Neuronal stem cell (in vitro differentiated cells): ENCODE measurements around the gene NLGN4X.

Source experiments
- DNase-seq: peaks from one replicate; pipeline ENCODE4 v3.0.0-alpha.2; 2013; ENCODE audit warnings: low spot score
- H2AFZ ChIP-seq: one replicate; pipeline ENCODE4 v1.6.1; 2013; ENCODE audit warnings: mild to moderate bottlenecking, low read length, inconsistent platforms
- H2AK5ac ChIP-seq: 2 replicates; pipeline ENCODE4 v1.6.1; 2013; ENCODE audit warnings: low read depth, mild to moderate bottlenecking, inconsistent platforms, low read length, moderate library complexity, mixed read lengths
- H2BK120ac ChIP-seq: 2 replicates; pipeline ENCODE4 v1.6.1; 2013; ENCODE audit warnings: low read depth, mild to moderate bottlenecking, inconsistent platforms, low read length, moderate library complexity, mixed read lengths
- H2BK12ac ChIP-seq: one replicate; pipeline ENCODE4 v1.6.1; 2013; ENCODE audit warnings: low read length, inconsistent platforms
- H2BK15ac ChIP-seq: 2 replicates; pipeline ENCODE4 v1.6.1; 2013; ENCODE audit warnings: mild to moderate bottlenecking, low read length, inconsistent platforms, mixed read lengths
- H2BK5ac ChIP-seq: one replicate; pipeline ENCODE4 v1.6.1; 2013; ENCODE audit warnings: inconsistent platforms, mild to moderate bottlenecking, low read length, moderate library complexity
- H3K14ac ChIP-seq: one replicate; pipeline ENCODE4 v1.6.1; 2013; ENCODE audit warnings: low read length, inconsistent platforms
- H3K18ac ChIP-seq: 2 replicates; pipeline ENCODE4 v1.6.1; 2013; ENCODE audit warnings: low read length, inconsistent platforms
- H3K23ac ChIP-seq: 2 replicates; pipeline ENCODE4 v1.6.1; 2013; ENCODE audit warnings: low read depth, mild to moderate bottlenecking, mixed read lengths, low read length, inconsistent platforms; ENCODE audit not compliant: poor library complexity
- H3K27ac ChIP-seq: replicated peaks from 3 replicates; pipeline ENCODE4 v1.5.1; 2013; ENCODE audit warnings: low read length, inconsistent platforms
- H3K27me3 ChIP-seq, 3 experiments: 2 replicates each; pipeline ENCODE4 v1.6.1; 2013; ENCODE audit warnings: low read length in 3 of 3, mild to moderate bottlenecking in 2 of 3, inconsistent platforms in 1 of 3, low read depth in 1 of 3, mixed read lengths in 1 of 3, moderate library complexity in 1 of 3; ENCODE audit not compliant: control insufficient read depth in 3 of 3, insufficient read depth in 3 of 3
- H3K36me3 ChIP-seq, 2 donors: replicated peaks in 1 of 2; 2 replicates each; pipeline ENCODE4 v1.6.1; 2013; ENCODE audit warnings: low read length in 2 of 2; ENCODE audit not compliant: control insufficient read depth in 2 of 2, insufficient read depth in 2 of 2
- H3K4ac ChIP-seq: 2 replicates; pipeline ENCODE4 v1.6.1; 2013; ENCODE audit warnings: inconsistent platforms, mild to moderate bottlenecking, low read length, moderate library complexity
- H3K4me1 ChIP-seq, 2 donors: 1 replicate in 1 of 2; 2 replicates in 1 of 2; pipeline ENCODE4 v1.6.1; 2013; ENCODE audit warnings: low read length in 2 of 2, low read depth in 1 of 2; ENCODE audit not compliant: control insufficient read depth in 2 of 2, insufficient read depth in 1 of 2
- H3K4me2 ChIP-seq: one replicate; pipeline ENCODE4 v1.6.1; 2013; ENCODE audit warnings: mild to moderate bottlenecking, low read length, inconsistent platforms; ENCODE audit not compliant: insufficient read depth, poor library complexity, severe bottlenecking
- H3K4me3 ChIP-seq, 2 donors: 2 replicates each; pipeline ENCODE4 v1.5.1; 2013; ENCODE audit warnings: low read length in 2 of 2, mild to moderate bottlenecking in 2 of 2, inconsistent platforms in 1 of 2, moderate library complexity in 1 of 2
- H3K79me1 ChIP-seq: one replicate; pipeline ENCODE4 v1.6.1; 2013; ENCODE audit warnings: low read depth, mild to moderate bottlenecking, inconsistent platforms, low read length, moderate library complexity
- H3K9ac ChIP-seq: one replicate; pipeline ENCODE4 v1.6.1; 2013; ENCODE audit warnings: mild to moderate bottlenecking, low read depth, low read length, inconsistent platforms; ENCODE audit not compliant: poor library complexity
- H3K9me3 ChIP-seq, 2 donors: replicated peaks in 1 of 2; 2 replicates each; pipeline versions ENCODE3 to v1.6.1; 2013; ENCODE audit warnings: low read length in 2 of 2, mild to moderate bottlenecking in 2 of 2, inconsistent platforms in 1 of 2, low read depth in 1 of 2, mixed read lengths in 1 of 2, moderate library complexity in 1 of 2; ENCODE audit not compliant: control insufficient read depth in 2 of 2, insufficient read depth in 1 of 2
- H4K8ac ChIP-seq: one replicate; pipeline ENCODE4 v1.6.1; 2013; ENCODE audit warnings: low read depth, mild to moderate bottlenecking, inconsistent platforms, low read length, moderate library complexity
- H4K91ac ChIP-seq: one replicate; pipeline ENCODE4 v1.6.1; 2013; ENCODE audit warnings: low read length, low read depth, mild to moderate bottlenecking, inconsistent platforms; ENCODE audit not compliant: poor library complexity
- WGBS, 2 donors: extraction: QIAGEN DNeasy Blood & Tissue Kit; methylation state at CpG; one replicate each; pipeline ENCODE4 v1.1.7; 2013; ENCODE audit warnings: missing lambda C conversion rate in 2 of 2, mixed read lengths in 1 of 2; ENCODE audit not compliant: insufficient read length in 2 of 2, insufficient replicate concordance in 1 of 2; ENCODE audit errors: extremely low coverage in 2 of 2; 5-methylcytosine and 5-hydroxymethylcytosine counted together

The NLGN4X gene

DNA sequence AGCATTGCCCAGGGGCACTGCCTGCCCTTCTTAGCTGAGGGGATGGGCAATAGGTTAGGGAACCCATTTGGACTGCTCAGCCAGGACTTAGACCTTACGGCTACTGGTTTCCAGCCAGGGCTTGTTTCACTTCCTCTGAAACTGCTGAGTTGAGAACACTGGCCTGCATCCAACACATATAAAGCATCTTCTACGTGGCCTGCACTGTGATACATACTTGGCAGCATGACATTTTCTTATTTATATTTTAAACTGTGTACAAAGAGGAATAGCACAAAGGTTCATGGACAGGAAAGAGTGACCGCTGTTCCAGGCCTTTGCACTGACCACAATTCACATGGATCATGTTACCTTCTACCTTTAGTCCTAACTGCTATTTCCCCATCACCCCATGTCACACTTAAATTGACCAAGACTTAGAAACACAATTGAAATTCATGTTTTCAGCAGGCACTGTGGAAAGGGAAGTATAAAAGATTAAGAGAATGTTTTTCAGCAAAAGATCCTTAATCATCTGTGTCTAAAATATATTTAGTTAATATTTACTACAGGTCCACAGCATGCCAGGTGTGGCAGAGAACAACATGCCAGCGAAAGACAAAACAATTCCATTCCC, 43.7 kb downstream of the NLGN4X start:
- H3K79me1 ChIP-seq, result peaks cover 2% of the 10 kb centered on the region
- no peak overlapping the region for H3K14ac ChIP-seq
- no peak overlapping the region for H2AK5ac ChIP-seq
- no peak overlapping the region for H2BK5ac ChIP-seq
- DNase-seq, result no peak
- H3K4me1 ChIP-seq, result peaks cover 0 to 2% of the 10 kb centered on the region in 2 donors
- no peak overlapping the region for H2BK120ac ChIP-seq
- H3K23ac ChIP-seq, result no peak overlapping the region
- no peak overlapping the region for H3K4ac ChIP-seq
- no peak overlapping the region for H3K27ac ChIP-seq
- no peak overlapping the region for H3K18ac ChIP-seq
- no peaks in the 10 kb centered on the region for H3K27me3 ChIP-seq
- no peak overlapping the region for H2AFZ ChIP-seq
- peaks cover 0 to 1% of the 10 kb centered on the region in 2 donors for H3K9me3 ChIP-seq
- H3K4me3 ChIP-seq, result no peak overlapping the region
- H4K91ac ChIP-seq, result no peak overlapping the region
- H3K9ac ChIP-seq, result no peak overlapping the region
- H2BK12ac ChIP-seq, result no peak overlapping the region
- peaks cover 0 to 3% of the 10 kb centered on the region in 2 donors for H3K36me3 ChIP-seq
- H3K4me2 ChIP-seq, result no peak overlapping the region
- WGBS, 2 donors, result no CpG with 5 or more reads among the region's 4 CpGs
- no peak overlapping the region for H2BK15ac ChIP-seq
- no peak overlapping the region for H4K8ac ChIP-seq

DNA sequence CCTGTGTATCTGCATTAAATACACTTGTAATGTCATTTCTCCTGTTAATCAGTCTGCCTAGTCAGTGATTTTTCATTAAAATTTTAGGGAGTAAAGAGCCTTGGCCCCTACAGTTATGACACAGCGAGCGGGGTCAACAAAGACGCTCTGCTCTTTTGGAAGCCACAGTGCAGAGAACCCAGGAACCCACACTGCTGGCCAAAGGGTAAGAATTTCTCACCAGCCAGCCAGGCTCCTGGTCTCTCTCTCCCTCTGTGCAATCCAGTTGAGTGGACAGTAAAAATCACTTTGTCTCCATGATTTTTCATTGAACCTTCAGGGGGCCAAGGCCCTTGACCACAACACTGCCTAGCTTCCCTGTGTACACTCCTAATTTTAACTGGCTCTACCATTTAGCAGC, 52.8 kb downstream of the NLGN4X start:
- Histone ChIP-seq H4K91ac (no peak overlapping the region), H3K4me2 (no peak overlapping the region), H3K9ac (no peak overlapping the region), H3K18ac (no peak overlapping the region), H3K14ac (no peak overlapping the region), H2AFZ (no peak overlapping the region), H3K4me3 (no peak overlapping the region), H3K27me3 (no peaks in the 10 kb centered on the region), H2AK5ac (no peak overlapping the region), H2BK5ac (no peak overlapping the region), H4K8ac (no peak overlapping the region), H3K4ac (no peak overlapping the region), H3K9me3 (no peaks in the 10 kb centered on the region), H2BK15ac (no peak overlapping the region), H3K23ac (no peak overlapping the region), H3K36me3 (no peaks in the 10 kb centered on the region), H3K79me1 (peaks cover 4% of the 10 kb centered on the region), H3K27ac (no peak overlapping the region), H2BK12ac (no peak overlapping the region), H2BK120ac (no peak overlapping the region), H3K4me1 (no peaks in the 10 kb centered on the region)
- DNase-seq, result no peak
- WGBS, 2 donors, result no CpG with 5 or more reads among the region's 3 CpGs

DNA sequence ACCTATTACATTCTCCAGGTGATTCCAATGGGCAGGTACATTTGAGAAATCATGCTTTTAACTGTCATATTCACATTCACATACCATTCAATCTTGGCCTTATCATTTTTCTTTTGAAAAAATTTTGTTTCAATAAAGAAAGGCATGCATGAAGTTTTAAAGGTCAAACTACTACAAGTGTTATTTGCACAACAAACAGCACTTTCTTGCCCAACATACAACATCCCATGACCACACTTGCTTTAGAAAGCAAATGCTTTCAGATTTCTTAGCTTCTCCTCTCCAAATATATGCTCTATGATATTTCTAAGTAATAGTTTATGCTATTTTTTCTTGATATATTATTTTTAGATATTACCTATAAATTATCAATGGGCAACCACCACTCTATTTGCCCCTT, 58.2 kb downstream of the NLGN4X start:
- no peak overlapping the region for H2BK5ac ChIP-seq
- H3K23ac ChIP-seq, result no peak overlapping the region
- DNase-seq, result no peak
- H3K9me3 ChIP-seq, result no peaks in the 10 kb centered on the region
- H3K4me1 ChIP-seq, result no peaks in the 10 kb centered on the region
- H3K4me2 ChIP-seq, result no peak overlapping the region
- H4K91ac ChIP-seq, result no peak overlapping the region
- H3K79me1 ChIP-seq, result peaks cover 2% of the 10 kb centered on the region
- H3K36me3 ChIP-seq, result no peaks in the 10 kb centered on the region
- H2AFZ ChIP-seq, result no peak overlapping the region
- no peak overlapping the region for H3K27ac ChIP-seq
- H2BK12ac ChIP-seq, result no peak overlapping the region
- H4K8ac ChIP-seq, result no peak overlapping the region
- H3K4ac ChIP-seq, result no peak overlapping the region
- no peaks in the 10 kb centered on the region for H3K27me3 ChIP-seq
- H3K4me3 ChIP-seq, result no peak overlapping the region
- no peak overlapping the region for H2AK5ac ChIP-seq
- no peak overlapping the region for H3K14ac ChIP-seq
- H2BK120ac ChIP-seq, result no peak overlapping the region
- H3K18ac ChIP-seq, result no peak overlapping the region
- no peak overlapping the region for H3K9ac ChIP-seq
- H2BK15ac ChIP-seq, result no peak overlapping the region

DNA sequence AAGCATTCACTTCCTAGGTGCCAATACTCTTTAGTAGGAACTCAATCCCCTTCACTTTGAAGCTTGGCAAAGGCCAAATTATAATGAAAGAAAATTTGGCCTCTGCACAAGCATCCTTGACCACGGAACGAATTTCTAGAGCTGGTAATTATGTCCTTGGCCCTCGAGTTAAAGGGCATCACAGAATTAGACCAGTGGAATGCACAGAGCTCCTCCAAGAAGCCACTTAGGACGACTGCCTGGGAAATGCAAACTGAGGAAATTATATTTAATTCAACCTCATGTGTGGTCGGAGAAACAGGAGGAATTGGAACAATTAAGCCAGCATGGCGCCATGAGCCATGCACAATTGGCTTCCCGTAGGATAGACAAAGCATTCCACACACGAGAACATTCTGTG, 59.3 kb downstream of the NLGN4X start:
- no peaks in the 10 kb centered on the region for H3K79me1 ChIP-seq
- no peak overlapping the region for H2BK12ac ChIP-seq
- no peak overlapping the region for H3K27ac ChIP-seq
- H3K9ac ChIP-seq, result no peak overlapping the region
- no peak overlapping the region for H2BK15ac ChIP-seq
- H3K36me3 ChIP-seq, result no peaks in the 10 kb centered on the region
- no peaks in the 10 kb centered on the region for H3K9me3 ChIP-seq
- H2BK120ac ChIP-seq, result no peak overlapping the region
- WGBS, 2 donors, result no CpG with 5 or more reads among the region's 8 CpGs
- no peak overlapping the region for H4K91ac ChIP-seq
- H4K8ac ChIP-seq, result no peak overlapping the region
- DNase-seq, result no peak
- H3K14ac ChIP-seq, result no peak overlapping the region
- no peak overlapping the region for H2AK5ac ChIP-seq
- H3K4me3 ChIP-seq, result no peak overlapping the region
- no peak overlapping the region for H3K4me2 ChIP-seq
- H2BK5ac ChIP-seq, result no peak overlapping the region
- H3K23ac ChIP-seq, result no peak overlapping the region
- no peaks in the 10 kb centered on the region for H3K27me3 ChIP-seq
- H3K18ac ChIP-seq, result no peak overlapping the region
- H3K4ac ChIP-seq, result no peak overlapping the region
- H3K4me1 ChIP-seq, result no peaks in the 10 kb centered on the region
- no peak overlapping the region for H2AFZ ChIP-seq
